SK-N-DZ (cell line): ENCODE measurements around the gene SNN. TPM values are rescaled to one million over a fixed set of nuclear protein-coding genes. Genes with fewer than 3 reads are reported as not detected.

Experiments
- DNase-seq: peaks from one replicate; pipeline ENCODE4 v3.0.0-alpha.2; 2015; ENCODE audit warnings: low spot score
- polyA plus RNA-seq, 2 experiments: library from polyadenylated mRNA; depleted of rRNA; stranded (reverse); fragments of >200 nt; gene quantifications; 2 replicates each; pipeline ENCODE4 v1.2.3, GENCODE V29; 2014

The SNN gene
- polyA plus RNA-seq (2014; cell fraction: cytosol; rRNA removed), result 51.8 and 56.7 TPM in 2 replicates
- 21.1 and 27.0 TPM in 2 replicates for polyA plus RNA-seq (2014; cell fraction: nucleus; rRNA removed)

DNA sequence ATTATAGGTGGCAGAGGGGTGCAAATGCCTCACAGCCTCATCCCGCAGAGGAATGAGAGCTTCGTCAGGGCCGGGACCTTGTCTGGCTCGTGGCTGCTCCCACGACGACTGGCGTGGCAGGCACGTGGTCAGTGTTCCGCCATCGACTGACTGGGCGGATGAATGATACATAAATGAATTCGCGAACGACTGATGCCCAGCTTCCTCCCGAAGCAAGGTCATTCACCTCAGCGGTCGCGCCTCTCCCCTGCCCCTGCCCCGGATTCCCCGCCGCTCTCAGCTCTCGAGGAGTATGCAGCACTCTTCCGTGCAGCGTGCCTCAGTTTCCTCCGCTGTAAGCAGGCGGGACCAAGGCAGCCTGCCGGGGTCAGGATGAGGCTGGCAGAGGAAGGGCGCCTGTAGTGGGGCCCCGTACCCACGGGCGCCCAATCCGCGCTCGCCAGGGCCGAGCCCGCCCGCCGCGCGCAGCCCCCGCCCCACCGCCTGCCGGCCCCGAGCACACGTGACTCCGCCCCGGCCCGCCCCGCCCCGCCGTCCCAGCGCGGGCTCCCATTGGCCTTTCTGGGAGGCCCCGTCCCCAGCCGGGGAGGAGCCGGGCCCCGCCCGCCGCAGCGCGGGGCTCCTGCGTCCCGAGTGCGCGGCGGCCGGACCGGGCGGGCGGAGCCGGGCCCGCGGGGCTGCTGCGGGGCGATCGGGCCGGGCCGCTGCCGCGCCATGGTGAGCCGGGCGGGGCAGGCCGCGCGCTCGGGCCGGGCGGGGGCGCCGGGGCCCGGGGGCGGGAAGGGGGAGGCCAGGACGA, at the start of gene SNN:
Gene SNN, plus strand, starts transcription at position 632 of the 799 bp plus-strand sequence. CDS start 7,605 bp downstream, outside the sequence.
- DNase-seq, result peak; percentile 80

DNA sequence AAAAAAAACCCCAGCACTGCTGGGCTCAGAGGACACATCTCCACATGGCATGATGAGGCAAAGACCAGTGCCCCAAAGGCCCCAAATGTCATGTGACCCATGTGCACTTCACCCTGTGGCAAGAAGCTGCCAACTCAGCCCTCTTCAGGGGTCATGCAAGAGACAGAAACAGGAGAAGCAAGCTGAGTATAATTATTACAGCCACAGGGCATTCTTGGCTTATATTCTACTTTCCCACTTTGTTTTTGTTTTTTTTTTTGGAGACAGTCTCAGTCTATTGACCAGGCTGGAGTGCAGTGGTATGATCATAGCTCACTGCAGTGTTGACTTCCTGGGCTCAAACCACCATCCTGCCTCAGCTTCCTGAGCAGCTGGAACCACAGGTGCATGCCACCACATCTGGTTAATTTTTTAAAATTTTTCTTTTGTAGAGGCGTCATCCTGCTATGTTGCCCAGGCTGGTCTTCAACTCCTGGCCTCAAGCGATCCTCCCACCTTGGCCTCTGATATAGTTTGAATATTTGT, 48.9 kb upstream of the SNN start:
- DNase-seq, result no peak

DNA sequence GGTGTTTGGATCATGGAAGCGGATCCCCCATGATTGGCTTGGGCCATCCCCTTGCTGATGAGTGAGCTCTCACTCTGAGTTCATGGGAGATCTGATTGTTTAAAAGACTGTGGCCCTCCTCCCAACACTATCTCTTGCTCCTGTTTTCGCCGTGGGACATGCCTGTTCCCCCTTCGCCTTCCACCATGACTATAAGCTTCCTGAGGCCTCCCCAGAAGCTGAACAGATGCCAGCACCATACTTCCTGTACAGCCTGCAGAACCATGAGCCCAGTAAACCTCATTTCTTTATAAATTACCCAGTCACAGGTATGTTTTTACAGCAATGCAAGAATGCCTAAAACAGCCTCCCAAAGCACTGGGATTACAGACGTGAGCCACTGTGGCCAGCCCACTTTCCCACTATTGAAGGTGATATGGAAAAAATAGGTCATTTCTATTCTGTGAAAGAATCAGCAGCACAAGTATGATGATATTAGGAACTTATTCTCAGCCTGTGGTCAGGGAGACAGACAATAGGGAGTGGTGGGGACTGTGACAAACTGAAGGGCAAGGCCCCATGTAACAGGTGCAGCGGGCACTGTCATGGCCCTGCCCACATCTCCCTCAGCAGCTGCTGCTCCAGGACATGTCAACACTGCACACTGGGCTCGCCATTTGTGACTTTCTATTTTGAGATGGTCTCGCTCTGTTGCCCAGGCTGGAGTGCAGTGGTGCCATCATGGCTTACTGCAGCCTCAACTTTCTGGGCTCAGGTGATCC, 47.8 kb upstream of the SNN start:
- DNase-seq, result no peak

DNA sequence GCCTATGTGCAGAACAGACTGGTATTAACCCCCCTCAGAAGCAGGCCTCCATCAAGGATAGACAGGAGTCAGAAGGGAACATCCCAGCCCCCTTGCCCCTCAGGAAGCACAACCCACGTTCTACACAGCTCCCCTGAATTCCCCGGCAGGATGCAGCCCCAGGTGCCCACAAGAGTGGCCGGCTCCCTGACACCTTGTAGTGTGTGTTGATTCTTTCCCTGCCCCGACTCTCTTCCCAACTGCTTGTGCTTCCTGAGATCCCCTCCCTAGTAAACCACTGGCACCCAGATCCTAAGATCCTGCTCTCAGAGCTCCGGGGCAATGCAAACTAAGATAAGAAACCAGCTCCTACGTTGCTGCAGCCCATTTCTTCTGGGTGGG, 46.7 kb upstream of the SNN start:
- DNase-seq, result no peak

DNA sequence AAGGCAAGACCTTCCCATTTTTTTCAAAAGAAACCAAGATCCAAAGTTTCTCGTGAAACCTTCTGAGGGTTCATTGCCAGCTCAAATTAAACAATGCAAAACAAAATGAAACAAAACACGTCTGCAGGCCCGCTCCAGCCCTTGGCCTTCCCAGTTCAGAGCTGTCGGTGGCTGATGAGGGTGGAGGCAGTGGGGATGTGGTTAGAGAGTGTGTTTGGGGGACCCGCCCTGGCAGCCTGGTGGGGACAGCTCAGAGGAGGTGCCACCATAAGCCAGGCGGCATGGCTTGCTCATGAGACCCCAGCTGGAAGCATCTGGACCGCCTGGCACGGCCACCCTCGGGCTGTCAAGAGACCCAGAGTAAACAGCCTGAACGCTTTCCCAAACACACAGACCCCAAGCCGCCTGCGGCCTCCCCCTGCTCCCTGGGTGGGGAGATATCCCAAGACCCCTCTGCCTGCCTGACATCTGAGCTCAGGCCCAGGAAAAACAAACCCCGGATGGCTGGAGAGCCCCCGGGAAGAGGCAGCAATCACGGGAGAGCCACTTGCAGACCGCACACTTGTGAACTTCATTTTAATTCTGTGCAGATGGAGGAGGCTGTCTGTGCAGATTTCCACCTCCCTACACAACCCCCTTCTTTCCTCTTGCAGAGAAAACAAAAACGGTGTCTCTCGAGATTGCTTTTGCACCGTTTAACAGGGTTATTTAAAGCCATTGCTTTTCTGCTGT, 46.2 kb upstream of the SNN start:
- no peak for DNase-seq

DNA sequence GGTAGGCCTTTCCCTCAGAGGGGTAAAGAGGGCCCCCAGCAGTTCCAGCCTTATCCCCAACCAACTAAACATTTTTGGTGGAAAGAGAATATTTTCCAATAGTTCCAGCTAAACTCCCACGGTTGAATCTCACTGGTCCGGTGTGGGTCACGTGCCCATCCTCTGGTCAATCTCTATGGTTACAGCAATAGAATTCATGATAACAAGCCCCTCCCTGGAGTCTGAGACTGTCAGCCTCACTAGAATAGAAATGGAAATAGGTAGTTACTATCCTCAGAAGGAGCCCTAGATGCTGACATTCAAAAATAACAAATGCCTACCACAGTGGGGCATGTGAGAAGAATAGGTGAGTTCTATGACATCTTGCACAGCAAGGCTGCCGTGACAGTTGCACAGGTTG, 44.0 kb upstream of the SNN start:
- no peak for DNase-seq

DNA sequence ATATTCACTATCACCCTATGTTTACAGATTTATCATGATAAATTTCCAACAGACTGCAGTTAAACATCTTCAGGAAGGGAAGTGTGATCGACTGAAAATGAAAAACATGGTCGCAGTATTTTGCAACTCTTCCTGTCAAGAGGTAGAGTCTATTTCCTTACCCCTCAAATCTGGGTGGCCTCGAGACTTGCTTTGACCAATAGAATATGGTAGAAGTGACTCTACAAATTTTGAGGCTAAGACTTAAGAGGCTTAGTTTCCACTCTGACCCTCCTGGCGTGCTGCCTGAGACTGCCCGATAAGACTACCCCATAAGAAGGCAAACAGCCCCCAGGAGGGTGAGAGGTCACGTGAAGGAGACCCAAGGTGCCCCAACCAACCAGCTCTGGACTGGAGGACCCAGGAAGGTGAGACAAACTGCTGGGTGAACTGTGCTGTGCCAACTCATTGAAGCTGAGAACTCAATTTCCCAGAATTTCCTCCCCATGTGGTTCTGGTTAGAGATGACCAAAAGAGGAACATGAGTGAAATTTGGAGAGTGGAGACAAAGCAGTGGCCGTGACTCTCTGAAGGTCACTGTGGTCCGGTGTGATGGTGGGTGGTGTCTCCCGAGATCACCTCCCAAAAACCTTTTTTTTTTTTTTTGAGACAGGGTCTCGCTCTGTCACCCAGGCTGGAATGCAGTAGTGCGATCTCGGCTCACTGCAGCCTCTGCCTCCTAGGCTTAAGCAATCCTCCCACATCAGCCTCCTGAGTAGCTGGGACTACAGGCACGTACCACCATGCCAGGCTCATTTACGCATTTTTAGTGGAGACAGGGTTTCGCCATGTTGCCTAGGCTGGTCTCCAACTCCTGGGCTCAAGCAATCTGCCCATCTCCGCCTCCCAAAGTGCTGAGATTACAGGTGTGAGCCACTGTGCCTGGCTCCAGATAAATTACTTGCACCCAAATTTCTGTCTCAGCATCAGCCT, 43.3 kb upstream of the SNN start:
- no peak for DNase-seq

DNA sequence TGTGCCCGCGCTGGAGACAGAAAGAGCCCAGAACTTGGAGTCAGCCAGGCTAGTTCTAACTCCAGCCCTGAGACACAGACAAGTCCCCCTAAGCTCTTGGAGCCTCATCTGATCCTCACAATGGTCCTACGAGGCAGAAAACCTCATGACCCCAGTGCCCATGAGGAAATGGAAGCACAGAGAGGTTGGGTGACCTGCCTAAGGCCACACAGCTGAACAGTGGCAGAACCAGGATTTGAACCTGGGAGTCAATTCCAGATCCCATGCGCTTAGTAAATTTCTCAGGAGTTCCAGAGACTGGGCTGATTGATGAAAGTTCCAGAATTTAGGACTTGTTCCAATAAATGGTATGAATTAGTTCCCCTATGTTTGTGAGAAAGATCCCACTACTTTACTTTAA, 42.5 kb upstream of the SNN start:
- DNase-seq, result no peak

DNA sequence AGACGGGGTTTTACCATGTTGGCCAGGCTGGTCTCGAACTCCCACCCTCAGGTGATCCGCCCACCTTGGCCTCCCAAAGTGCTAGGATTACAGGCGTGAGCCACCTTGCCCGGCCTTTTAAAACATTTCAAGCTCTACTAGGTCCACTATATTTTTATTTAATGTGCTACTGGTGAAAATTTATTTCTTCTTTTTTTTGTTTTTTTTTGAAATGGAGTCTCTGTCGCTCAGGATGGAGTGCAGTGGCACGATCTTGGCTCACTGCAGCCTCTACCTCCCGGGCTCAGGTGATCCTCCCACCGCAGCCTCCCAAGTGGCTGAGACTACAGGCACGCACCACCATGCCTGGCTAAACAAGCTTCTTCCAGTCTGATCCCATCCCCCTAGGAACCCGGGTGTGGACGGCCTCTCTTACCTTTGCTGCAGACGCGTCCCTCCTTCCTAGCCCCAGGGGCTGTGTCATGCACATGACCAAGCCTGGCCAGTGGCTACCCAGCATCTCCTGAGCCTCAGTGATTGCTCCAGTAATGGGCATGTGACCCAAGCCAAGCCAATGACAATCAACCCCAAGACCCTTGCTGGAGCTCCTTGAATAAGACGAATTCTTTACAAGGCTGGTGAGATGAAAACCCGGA, 41.5 kb upstream of the SNN start:
- no peak for DNase-seq

DNA sequence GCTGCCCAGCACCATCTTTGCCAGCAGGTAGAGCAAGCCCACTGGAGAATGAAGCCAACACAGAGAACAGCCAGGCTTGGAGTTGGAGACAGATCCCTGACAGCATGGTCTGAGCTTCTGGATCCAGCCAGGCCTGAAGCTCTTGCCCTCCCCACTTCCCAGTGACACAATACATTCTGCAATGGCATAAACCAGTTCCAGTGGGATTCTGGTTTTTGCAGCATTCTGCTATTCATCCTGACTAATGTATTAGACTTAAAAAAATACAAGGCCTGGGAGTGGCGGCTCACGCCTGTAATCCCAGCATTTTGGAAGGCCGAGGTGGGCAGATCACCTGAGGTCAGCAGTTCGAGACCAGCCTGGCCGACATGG, 41.0 kb upstream of the SNN start:
- DNase-seq, result no peak

DNA sequence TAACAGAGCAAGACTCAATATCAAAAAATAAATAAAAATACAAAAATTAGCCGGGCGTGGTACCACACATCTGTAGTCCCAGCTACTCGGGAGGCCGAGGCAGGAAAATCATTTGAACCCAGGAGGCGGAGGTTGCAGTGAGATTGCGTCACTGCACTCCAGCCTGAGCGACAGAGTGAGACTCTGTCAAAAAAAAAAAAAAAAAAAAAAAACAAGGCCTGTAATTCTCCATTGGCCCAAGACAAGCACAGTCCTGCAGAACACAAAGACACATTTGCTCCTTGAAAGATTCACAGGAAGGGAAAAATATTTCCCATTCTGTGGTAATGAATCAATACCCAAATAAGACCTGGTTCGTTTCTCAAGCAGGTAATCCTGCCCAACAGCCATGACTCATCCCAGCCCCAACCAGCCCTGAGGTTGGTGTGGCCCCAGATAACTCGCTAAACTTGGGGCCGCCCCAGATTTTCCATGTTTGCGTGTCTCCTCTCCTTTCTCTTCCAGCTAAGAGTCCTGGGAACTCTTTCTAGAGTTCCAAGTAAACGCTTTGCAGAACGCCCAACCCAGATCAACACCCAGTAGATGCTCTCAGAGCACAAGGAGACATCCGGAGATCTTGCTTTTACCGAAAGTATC, 40.3 kb upstream of the SNN start:
- DNase-seq, result no peak

DNA sequence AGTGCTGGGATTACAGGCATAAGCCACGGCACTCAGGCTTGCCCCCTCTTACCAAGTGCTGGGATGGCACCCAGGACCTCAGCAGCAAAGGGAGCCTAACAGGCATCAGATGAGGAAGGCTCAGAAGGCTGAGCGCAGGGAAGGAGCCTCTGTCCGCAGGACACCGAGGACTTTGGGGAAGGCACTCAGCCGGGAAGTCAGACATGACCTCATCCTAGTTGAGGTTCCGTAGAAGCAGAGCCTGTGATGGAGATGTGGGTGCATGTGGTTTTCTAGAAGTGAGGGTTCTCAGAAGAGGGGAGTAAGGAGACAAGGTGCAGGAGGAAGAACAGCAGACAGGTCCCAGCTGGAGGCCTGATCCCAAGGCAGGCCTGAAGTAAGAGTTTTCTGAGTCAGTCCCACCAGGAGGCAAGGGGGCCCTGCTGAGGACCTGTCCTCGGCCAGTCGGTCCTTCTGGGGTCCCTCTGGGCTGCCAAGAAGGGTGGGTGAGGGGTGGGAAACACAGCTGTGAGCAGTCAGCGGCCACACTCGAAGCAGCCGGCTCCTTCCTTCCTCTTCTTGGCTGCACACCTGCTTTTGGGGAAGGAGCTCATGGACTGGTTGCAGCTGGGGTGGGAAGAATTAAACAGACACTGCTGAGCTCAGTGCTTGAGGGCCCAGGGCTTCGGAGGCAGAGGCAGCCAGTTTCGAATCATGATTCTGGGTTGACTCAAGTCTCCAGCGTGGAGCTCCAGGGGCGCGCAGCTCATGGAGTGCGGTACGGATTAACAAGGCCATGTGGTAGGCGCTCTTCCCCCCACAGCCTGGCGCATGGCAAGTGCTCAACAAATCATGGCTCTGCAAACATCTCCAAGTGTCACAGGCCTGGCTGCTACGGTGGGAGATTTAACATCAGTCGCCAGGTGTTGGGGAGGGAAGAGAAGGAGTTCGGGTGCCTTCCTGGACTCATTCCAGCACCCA, 38.9 kb upstream of the SNN start:
- DNase-seq, result no peak

DNA sequence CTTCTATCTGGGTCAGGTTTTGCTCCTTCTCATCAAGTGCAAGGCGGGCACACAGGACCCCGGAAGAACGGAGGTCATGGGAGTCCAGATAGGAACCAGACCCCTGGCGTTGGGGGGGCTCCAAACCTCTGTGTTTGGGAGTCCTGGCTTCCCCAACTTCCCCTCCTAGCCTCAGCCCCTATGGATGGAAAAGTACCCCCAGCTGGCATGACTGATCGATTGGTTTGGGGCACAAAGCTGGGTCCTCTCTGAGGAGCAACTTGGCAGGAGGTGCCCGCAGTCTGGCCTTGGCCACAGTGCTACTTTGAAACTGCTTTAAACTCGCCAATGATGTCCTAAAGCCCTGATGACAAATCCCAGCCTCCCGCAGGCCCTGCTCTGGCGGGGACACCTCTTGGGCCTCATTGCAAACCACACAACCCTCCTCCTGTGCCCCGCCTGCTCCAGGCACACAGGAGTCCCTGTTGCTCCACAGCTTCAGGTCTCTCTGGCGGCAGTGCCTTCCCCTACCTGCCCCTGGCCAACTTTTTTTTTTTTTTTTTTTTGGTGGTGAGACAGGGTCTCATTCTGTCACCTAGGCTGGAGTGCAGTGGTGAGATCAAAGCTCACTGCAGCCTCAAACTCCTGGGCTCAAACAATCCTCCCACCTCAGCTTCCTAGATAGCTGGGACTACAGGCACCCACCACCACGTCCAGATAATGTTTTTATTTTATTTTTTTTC, 38.0 kb upstream of the SNN start:
- DNase-seq, result no peak

DNA sequence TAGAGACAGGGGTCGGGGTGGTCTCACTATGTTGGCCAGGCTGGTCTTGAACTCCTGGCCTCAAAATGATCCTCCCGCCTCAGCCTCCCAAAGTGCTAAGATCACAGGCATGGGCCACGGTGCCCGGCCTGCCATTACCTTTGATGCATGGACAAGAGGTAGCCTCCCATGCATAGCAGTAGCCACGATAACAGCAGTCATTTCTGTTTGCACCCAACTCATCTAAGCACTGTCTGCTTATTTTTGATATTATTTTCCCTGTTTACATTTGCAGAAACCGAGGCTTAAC, 37.5 kb upstream of the SNN start:
- no peak for DNase-seq

DNA sequence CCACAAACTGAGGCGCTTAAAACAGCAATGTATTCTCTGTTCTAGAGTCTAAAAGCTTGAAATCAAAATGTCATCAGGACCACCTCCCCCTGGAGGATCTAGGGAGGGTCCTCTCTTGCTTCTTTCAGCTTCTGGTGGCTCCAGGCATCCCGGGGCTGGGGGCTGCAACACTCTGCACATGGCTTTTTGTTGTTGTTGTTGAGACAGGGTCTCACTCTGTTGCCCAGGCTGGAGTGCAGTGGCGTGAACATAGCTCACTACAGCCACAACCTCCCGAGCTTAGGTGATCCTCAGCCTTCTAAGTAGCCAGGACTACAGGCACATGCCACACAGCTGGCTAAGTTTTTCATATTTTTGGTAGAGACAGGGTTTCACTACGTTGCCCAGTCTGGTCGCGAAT, 37.0 kb upstream of the SNN start:
- no peak for DNase-seq

DNA sequence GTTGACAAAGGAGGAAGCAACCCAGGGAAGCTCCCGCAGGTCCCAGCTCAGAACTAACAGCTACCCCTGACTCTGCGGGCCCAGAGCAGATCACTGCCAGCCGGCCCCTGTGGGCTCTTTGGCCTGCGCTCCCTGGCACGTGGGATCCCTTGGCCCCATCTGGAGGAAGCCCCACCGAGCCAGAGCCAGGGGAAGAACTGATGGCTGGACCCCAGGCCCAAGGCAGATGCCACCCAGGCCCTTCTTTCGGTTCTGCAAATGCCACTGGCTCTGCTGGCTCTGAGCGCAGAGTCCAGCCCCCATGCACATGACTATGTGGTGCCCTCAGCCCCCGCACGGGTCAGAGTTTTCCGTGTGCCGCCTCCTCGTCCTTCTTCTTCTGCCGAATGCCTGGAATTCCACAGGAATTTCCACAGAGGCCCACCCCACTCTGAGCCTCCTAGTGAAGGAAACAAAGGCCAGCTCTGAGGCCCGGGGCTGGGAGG, 35.8 kb upstream of the SNN start:
- DNase-seq, result no peak

DNA sequence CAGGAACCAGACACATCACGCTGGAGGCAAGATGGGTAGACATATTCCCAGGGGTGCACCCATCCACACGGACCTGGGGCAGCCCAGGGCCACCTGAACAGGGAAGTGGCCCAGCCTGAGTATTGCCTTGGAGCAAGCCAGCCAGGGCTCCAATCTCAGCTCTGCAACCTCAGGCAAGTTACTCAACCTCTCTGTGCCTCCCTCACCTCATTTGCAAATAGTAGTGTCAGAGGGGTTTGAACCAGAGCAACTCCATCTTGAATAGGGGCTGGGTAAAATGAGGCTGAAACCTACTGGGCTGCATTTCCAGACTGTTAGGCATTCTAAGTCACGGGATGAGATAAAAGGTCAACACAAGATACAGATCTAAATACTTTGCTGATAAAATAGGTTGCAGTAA, 35.1 kb upstream of the SNN start:
- no peak for DNase-seq

DNA sequence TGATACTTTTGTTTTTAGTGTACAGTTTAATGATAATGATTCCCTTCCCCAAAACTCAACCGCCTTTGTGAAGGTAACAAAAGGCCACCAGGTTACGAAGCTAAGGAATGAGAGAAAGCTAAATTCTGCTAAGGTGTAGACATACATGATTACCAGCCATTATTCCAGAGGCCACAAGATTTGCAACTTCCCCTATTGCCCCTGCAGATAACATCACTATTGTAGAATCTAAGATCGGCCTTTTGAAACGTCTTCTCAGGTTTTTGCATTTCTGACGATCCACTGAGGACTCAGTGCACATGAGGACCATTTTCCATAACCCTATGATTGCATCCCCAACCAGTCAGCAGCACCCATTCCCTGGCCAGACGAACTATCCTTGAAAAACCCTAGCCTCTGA, 33.9 kb upstream of the SNN start:
- DNase-seq, result no peak
